ENCODE data around the gene CHST9.

Gene CHST9

GRCh38 chr18:26961839-26962238 lies 223.3 kb downstream of the CHST9 start:
- no peak overlapping the region for H3K27ac ChIP-seq (ENCODE audit: low read depth, low read length)
- peaks cover 13% of the 10 kb centered on the region for H3K4me1 ChIP-seq (ENCODE audit: control insufficient read depth, low read length)
- H3K9me2 ChIP-seq (replicated peaks; ENCODE audit: control insufficient read depth, low read length) = no peaks in the 10 kb centered on the region
- TF ChIP-seq EZH2phosphoT487 (IDR thresholded peaks at IDR 0.05; ENCODE audit: borderline replicate concordance, low read length) = no peak
- H3K4me3 ChIP-seq (ENCODE audit: low read length) = no peak overlapping the region
- H3K79me2 ChIP-seq (ENCODE audit: control insufficient read depth, low read length) = no peaks in the 10 kb centered on the region
- no peaks in the 10 kb centered on the region for H4K20me1 ChIP-seq (ENCODE audit: control insufficient read depth, insufficient read depth, low read depth, low read length)
- H3F3A ChIP-seq (ENCODE audit: control insufficient read depth, insufficient read depth) = no peaks in the 10 kb centered on the region
- no peaks in the 10 kb centered on the region for H3K9me3 ChIP-seq (ENCODE audit: control insufficient read depth, insufficient read depth, low read length)
- H3K36me3 ChIP-seq (ENCODE audit: control insufficient read depth, low read length) = no peaks in the 10 kb centered on the region
- H3K4me2 ChIP-seq (ENCODE audit: low read length) = no peak overlapping the region
- H3K27me3 ChIP-seq (ENCODE audit: control insufficient read depth, low read length) = no peaks in the 10 kb centered on the region

- no peaks in the 10 kb centered on the region for H4K20me1 ChIP-seq (ENCODE audit: control insufficient read depth, insufficient read depth, low read depth, low read length)
- no peaks in the 10 kb centered on the region for H3F3A ChIP-seq (ENCODE audit: control insufficient read depth, insufficient read depth)
- H3K4me3 ChIP-seq (ENCODE audit: low read length) = no peak overlapping the region
- H3K4me1 ChIP-seq (ENCODE audit: control insufficient read depth, low read length) = peaks cover 18% of the 10 kb centered on the region
- no peaks in the 10 kb centered on the region for H3K36me3 ChIP-seq (ENCODE audit: control insufficient read depth, low read length)
- TF ChIP-seq EZH2phosphoT487 (IDR thresholded peaks at IDR 0.05; ENCODE audit: borderline replicate concordance, low read length) = no peak
- TF ChIP-seq CTCF (IDR thresholded peaks at IDR 0.05; ENCODE audit: low read depth, low read length, poor library complexity, severe bottlenecking) = no peak
- no peaks in the 10 kb centered on the region for H3K79me2 ChIP-seq (ENCODE audit: control insufficient read depth, low read length)
- H3K4me2 ChIP-seq (ENCODE audit: low read length) = no peak overlapping the region
- H3K9me2 ChIP-seq (replicated peaks; ENCODE audit: control insufficient read depth, low read length) = no peaks in the 10 kb centered on the region
- no peak overlapping the region for H3K27ac ChIP-seq (ENCODE audit: low read depth, low read length)
- no peaks in the 10 kb centered on the region for H3K9me3 ChIP-seq (ENCODE audit: control insufficient read depth, insufficient read depth, low read length)
- H3K27me3 ChIP-seq (ENCODE audit: control insufficient read depth, low read length) = no peaks in the 10 kb centered on the region
Measured at GRCh38 chr18:26960911-26961310, 224.2 kb downstream of the CHST9 start.

- Histone ChIP-seq H3K27me3 (ENCODE audit: control insufficient read depth, low read length) (no peaks in the 10 kb centered on the region), H3K4me3 (ENCODE audit: low read length) (peak overlapping the region; percentile 25), H3K9me3 (ENCODE audit: control insufficient read depth, insufficient read depth, low read length) (no peaks in the 10 kb centered on the region), H3F3A (ENCODE audit: control insufficient read depth, insufficient read depth) (no peaks in the 10 kb centered on the region), H3K4me2 (ENCODE audit: low read length) (peak overlapping the region; percentile 52), H3K79me2 (ENCODE audit: control insufficient read depth, low read length) (no peaks in the 10 kb centered on the region), H3K4me1 (ENCODE audit: control insufficient read depth, low read length) (peaks cover 14% of the 10 kb centered on the region), H3K36me3 (ENCODE audit: control insufficient read depth, low read length) (no peaks in the 10 kb centered on the region), H3K27ac (ENCODE audit: low read depth, low read length) (peak overlapping the region; percentile 43), H4K20me1 (ENCODE audit: control insufficient read depth, insufficient read depth, low read depth, low read length) (no peaks in the 10 kb centered on the region), H3K9me2 (replicated peaks; ENCODE audit: control insufficient read depth, low read length) (no peaks in the 10 kb centered on the region)
- TF ChIP-seq EZH2phosphoT487 (IDR thresholded peaks at IDR 0.05; ENCODE audit: borderline replicate concordance, low read length) (no peak), CTCF (IDR thresholded peaks at IDR 0.05; ENCODE audit: low read depth, low read length, poor library complexity, severe bottlenecking) (no peak)
Measured at GRCh38 chr18:26956863-26957262, 228.2 kb downstream of the CHST9 start.

GRCh38 chr18:26948703-26949102 lies 236.4 kb downstream of the CHST9 start:
- no peaks in the 10 kb centered on the region for H3K36me3 ChIP-seq (ENCODE audit: control insufficient read depth, low read length)
- no peaks in the 10 kb centered on the region for H3K79me2 ChIP-seq (ENCODE audit: control insufficient read depth, low read length)
- no peak overlapping the region for H3K27ac ChIP-seq (ENCODE audit: low read depth, low read length)
- H3K4me2 ChIP-seq (ENCODE audit: low read length) = no peak overlapping the region
- no peak overlapping the region for H3K4me3 ChIP-seq (ENCODE audit: low read length)
- H3K9me2 ChIP-seq (replicated peaks; ENCODE audit: control insufficient read depth, low read length) = no peaks in the 10 kb centered on the region
- no peaks in the 10 kb centered on the region for H3F3A ChIP-seq (ENCODE audit: control insufficient read depth, insufficient read depth)
- no peaks in the 10 kb centered on the region for H3K27me3 ChIP-seq (ENCODE audit: control insufficient read depth, low read length)
- no peak for TF ChIP-seq CTCF (IDR thresholded peaks at IDR 0.05; ENCODE audit: low read depth, low read length, poor library complexity, severe bottlenecking)
- no peaks in the 10 kb centered on the region for H4K20me1 ChIP-seq (ENCODE audit: control insufficient read depth, insufficient read depth, low read depth, low read length)
- H3K9me3 ChIP-seq (ENCODE audit: control insufficient read depth, insufficient read depth, low read length) = no peaks in the 10 kb centered on the region
- H3K4me1 ChIP-seq (ENCODE audit: control insufficient read depth, low read length) = no peaks in the 10 kb centered on the region

Data from DOHH2 (cell line).